WERI-Rb-1 (cell line): ENCODE measurements around the gene CDKN1B.
A peak's percentile ranks its signal among the peaks of the same experiment; 100 is the strongest.
"Not testable (repeated sequence)": the region's sequence is repeated elsewhere in the genome, so short reads cannot be mapped to it uniquely, and the experiment has no call there.

ENCODE experiments used
- DNase-seq: peaks from one replicate; pipeline ENCODE4 v3.0.0-alpha.2; 2020
- H3K27ac ChIP-seq: fragments of 250-450 bp; sonication (Bioruptor Pico); 2 replicates; pipeline ENCODE4 v1.5.1; 2020; ENCODE audit warnings: mild to moderate bottlenecking, moderate library complexity
- H3K27me3 ChIP-seq: fragments of 250-450 bp; sonication (Bioruptor Pico); 2 replicates; pipeline ENCODE4 v1.5.1; 2021; ENCODE audit warnings: mild to moderate bottlenecking, low read depth, moderate library complexity; ENCODE audit not compliant: insufficient read depth, severe bottlenecking
- H3K36me3 ChIP-seq: fragments of 250-450 bp; sonication (Bioruptor Pico); 2 replicates; pipeline ENCODE4 v1.5.1; 2020; ENCODE audit warnings: mild to moderate bottlenecking, moderate library complexity
- H3K4me3 ChIP-seq: 2 replicates; pipeline ENCODE4 v1.5.1; 2011; ENCODE audit warnings: low read depth, mild to moderate bottlenecking, control low read depth, low read length
- H3K9me3 ChIP-seq: fragments of 250-450 bp; sonication (Bioruptor Pico); 2 replicates; pipeline ENCODE4 v1.5.1; 2021; ENCODE audit warnings: mild to moderate bottlenecking, moderate library complexity; ENCODE audit not compliant: severe bottlenecking
- CTCF ChIP-seq: IDR thresholded peaks from 2 replicates; pipeline ENCODE4 v1.5.1; 2011; ENCODE audit warnings: low read depth, mild to moderate bottlenecking, control low read depth, inconsistent platforms, low read length

CDKN1B gene

GRCh38 chr12:12733118-12733517 is 15.9 kb downstream of the CDKN1B start:
- Histone ChIP-seq H3K27me3 (no peaks in the 10 kb centered on the region), H3K27ac (no peak overlapping the region), H3K9me3 (no peaks in the 10 kb centered on the region), H3K36me3 (peaks cover 2% of the 10 kb centered on the region), H3K4me3 (no peak overlapping the region)
- TF ChIP-seq CTCF = no peak
- no peak for DNase-seq

- no peak for TF ChIP-seq CTCF
- DNase-seq = no peak
- Histone ChIP-seq H3K27me3 (no peaks in the 10 kb centered on the region), H3K4me3 (no peak overlapping the region), H3K27ac (no peak overlapping the region), H3K36me3 (no peaks in the 10 kb centered on the region), H3K9me3 (no peaks in the 10 kb centered on the region)
These were observed 16.9 kb downstream of the CDKN1B start for GRCh38 chr12:12734054-12734453.

GRCh38 chr12:12734561-12735071 is 17.4 kb downstream of the CDKN1B start:
- H3K27ac ChIP-seq = no peak overlapping the region
- H3K36me3 ChIP-seq = no peaks in the 10 kb centered on the region
- no peaks in the 10 kb centered on the region for H3K27me3 ChIP-seq
- no peaks in the 10 kb centered on the region for H3K9me3 ChIP-seq
- no peak for DNase-seq
- no peak overlapping the region for H3K4me3 ChIP-seq
- no peak for TF ChIP-seq CTCF

GRCh38 chr12:12735301-12735700 is 18.1 kb downstream of the CDKN1B start:
- DNase-seq = no peak
- no peaks in the 10 kb centered on the region for H3K27me3 ChIP-seq
- no peak overlapping the region for H3K4me3 ChIP-seq
- TF ChIP-seq CTCF = no peak
- no peak overlapping the region for H3K27ac ChIP-seq
- no peaks in the 10 kb centered on the region for H3K36me3 ChIP-seq
- H3K9me3 ChIP-seq = no peaks in the 10 kb centered on the region

GRCh38 chr12:12736759-12737676 is 19.9 kb downstream of the CDKN1B start:
- DNase-seq = no peak
- no peak overlapping the region for H3K4me3 ChIP-seq
- H3K27ac ChIP-seq = 0 out of 2 replicates have a peak overlapping the region, but pooled peaks have one; percentile 4
- peak; percentile 42 for TF ChIP-seq CTCF
- no peaks in the 10 kb centered on the region for H3K9me3 ChIP-seq
- H3K36me3 ChIP-seq = no peaks in the 10 kb centered on the region
- H3K27me3 ChIP-seq = no peaks in the 10 kb centered on the region

GRCh38 chr12:12738152-12738551 is 21.0 kb downstream of the CDKN1B start:
- H3K9me3 ChIP-seq, H3K27me3 ChIP-seq, H3K27ac ChIP-seq, H3K36me3 ChIP-seq, DNase-seq, H3K4me3 ChIP-seq: not testable (repeated sequence)
